Ishikawa (cell line): ENCODE data around the gene WEE1.

ENCODE experiments used
- CEBPB ChIP-seq: IDR thresholded peaks from 2 replicates; pipeline ENCODE4 v1.6.1; 2012
- CREB1 ChIP-seq: IDR thresholded peaks from 2 replicates; pipeline ENCODE4 v1.6.1; 2012; ENCODE audit warnings: low read depth
- EGR1 ChIP-seq: IDR thresholded peaks from 2 replicates; pipeline ENCODE4 v1.6.1; 2012
- EP300 ChIP-seq: IDR thresholded peaks from 2 replicates; pipeline ENCODE4 v1.6.1; 2012; ENCODE audit warnings: borderline replicate concordance
- FOXM1 ChIP-seq: IDR thresholded peaks from 2 replicates; pipeline ENCODE4 v1.6.1; 2012; ENCODE audit warnings: low read depth, borderline replicate concordance
- MAX ChIP-seq: IDR thresholded peaks from 2 replicates; pipeline ENCODE4 v1.6.1; 2012
- NFIC ChIP-seq: IDR thresholded peaks from 2 replicates; pipeline ENCODE4 v1.6.1; 2012
- RAD21 ChIP-seq: IDR thresholded peaks from 2 replicates; pipeline ENCODE4 v1.6.1; 2012; ENCODE audit warnings: low read depth
- REST ChIP-seq: IDR thresholded peaks from 2 replicates; pipeline ENCODE4 v1.6.1; 2012; ENCODE audit warnings: low read depth, mild to moderate bottlenecking
- TAF1 ChIP-seq: IDR thresholded peaks from 2 replicates; pipeline ENCODE4 v1.6.1; 2012; ENCODE audit warnings: low read depth, mild to moderate bottlenecking
- TCF12 ChIP-seq: IDR thresholded peaks from 2 replicates; pipeline ENCODE4 v1.6.1; 2012; ENCODE audit warnings: low read depth
- TEAD4 ChIP-seq: IDR thresholded peaks from 2 replicates; pipeline ENCODE4 v1.6.1; 2012
- USF1 ChIP-seq: IDR thresholded peaks from 2 replicates; pipeline ENCODE4 v1.6.1; 2012
- YY1 ChIP-seq: IDR thresholded peaks from 2 replicates; pipeline ENCODE4 v1.6.1; 2012; ENCODE audit warnings: low read depth
- ZBTB7A ChIP-seq: IDR thresholded peaks from 2 replicates; pipeline ENCODE4 v1.6.1; 2012; ENCODE audit warnings: low read depth

The WEE1 gene

GRCh38 chr11:9561279-9561982 is 12.0 kb upstream of the WEE1 start:
- no peak for TF ChIP-seq TAF1

GRCh38 chr11:9562716-9563115 is 10.8 kb upstream of the WEE1 start:
- TF ChIP-seq RAD21 = no peak
- no peak for TF ChIP-seq YY1
- TF ChIP-seq USF1 = no peak
- no peak for TF ChIP-seq CREB1

- no peak for TF ChIP-seq CREB1
- no peak for TF ChIP-seq TAF1
- TF ChIP-seq TCF12 = no peak
- no peak for TF ChIP-seq EGR1
- TF ChIP-seq USF1 = no peak
- no peak for TF ChIP-seq NFIC
- TF ChIP-seq YY1 = no peak
- TF ChIP-seq CEBPB = no peak
- no peak for TF ChIP-seq MAX
- TF ChIP-seq REST = no peak
These were observed 10.2 kb upstream of the WEE1 start for GRCh38 chr11:9563196-9563730.

GRCh38 chr11:9565822-9566560 is 7.5 kb upstream of the WEE1 start:
- TF ChIP-seq USF1 = no peak
- no peak for TF ChIP-seq REST
- TF ChIP-seq EP300 = peak; percentile 88; the same call in 1 of the 2 replicates
- no peak for TF ChIP-seq EGR1
- TF ChIP-seq RAD21 = no peak
- TF ChIP-seq ZBTB7A = no peak
- TF ChIP-seq TAF1 = no peak
- TF ChIP-seq CREB1 = no peak
- TF ChIP-seq MAX = peak; percentile 80
- TF ChIP-seq TCF12 = peak; percentile 88
- peak; percentile 94 for TF ChIP-seq FOXM1
- TF ChIP-seq CEBPB = peak; percentile 57; the same call in 1 of the 2 replicates
- TF ChIP-seq TEAD4 = no peak; the same call in 1 of the 2 replicates
- no peak for TF ChIP-seq YY1
- TF ChIP-seq NFIC = peak; percentile 47

- no peak for TF ChIP-seq USF1
These were observed 6.9 kb upstream of the WEE1 start for GRCh38 chr11:9566561-9567063.

GRCh38 chr11:9567401-9567800 is 6.1 kb upstream of the WEE1 start:
- no peak for TF ChIP-seq NFIC
